ENCODE data around the gene YPEL2. TPM values are rescaled to one million over a fixed set of nuclear protein-coding genes. Genes with fewer than 3 reads are reported as not detected.
A peak's percentile ranks its signal among the peaks of the same experiment; 100 is the strongest.
"Not testable (repeated sequence)": the region's sequence is repeated elsewhere in the genome, so short reads cannot be mapped to it uniquely, and the experiment has no call there.

Gene YPEL2
- polyA plus RNA-seq, 1 donor = 36.1 TPM

DNA sequence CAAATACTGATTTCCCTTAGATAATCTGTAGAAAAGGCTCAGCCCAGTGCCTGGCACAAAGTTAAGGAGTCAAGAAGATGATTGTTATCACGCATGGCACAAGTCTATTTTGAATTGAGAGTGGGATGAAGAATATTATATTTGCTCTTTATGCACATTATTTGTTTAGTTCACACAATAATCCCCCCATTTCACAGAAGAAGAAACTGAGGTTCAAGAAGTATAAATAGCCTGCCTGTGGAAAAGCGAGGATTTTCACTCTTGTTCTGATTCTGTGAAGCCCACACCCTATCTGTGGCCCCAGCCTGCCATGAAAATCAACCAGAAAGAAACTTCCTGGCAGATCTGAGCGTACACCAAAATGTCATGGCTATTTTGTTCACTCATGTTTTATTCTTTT lies 73.0 kb downstream of the YPEL2 start:
- DNase-seq = no peak

DNA sequence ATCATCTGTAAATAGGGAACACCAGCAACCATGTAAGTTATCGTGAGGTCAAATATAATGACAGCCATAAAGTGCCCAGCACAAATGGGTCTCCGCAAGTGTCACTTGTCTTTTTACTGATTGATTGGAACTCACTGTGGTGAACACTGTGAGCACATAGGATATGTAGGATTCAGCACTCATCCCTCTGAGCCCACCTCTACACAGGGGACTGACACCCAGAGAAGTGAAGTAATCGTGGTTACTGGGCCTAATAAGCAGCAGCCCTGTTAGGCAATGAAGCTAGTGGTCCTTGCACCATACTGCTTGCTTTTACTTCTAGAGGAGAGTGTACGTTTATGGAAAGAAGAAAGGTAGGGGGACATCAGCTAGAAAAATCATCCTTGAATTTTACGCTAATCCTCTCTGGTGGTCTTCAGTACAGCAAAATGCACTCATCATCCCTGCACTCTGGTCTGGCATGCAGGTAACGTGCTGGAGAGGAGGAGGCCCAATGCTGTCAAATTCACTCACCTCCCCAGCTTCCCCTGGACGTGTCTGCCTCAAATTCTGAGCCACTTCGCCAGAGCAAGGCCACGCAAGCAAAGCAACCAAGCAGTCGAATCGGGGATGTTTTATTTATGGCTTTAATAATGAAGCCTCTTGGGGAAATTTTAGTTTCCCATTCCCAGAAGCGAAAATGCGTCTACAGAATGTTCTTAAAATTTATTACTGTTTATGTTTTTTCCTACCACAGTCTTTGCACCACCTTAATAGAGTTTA lies 74.7 kb downstream of the YPEL2 start:
- no peak for DNase-seq

GRCh38 chr17:59406808-59407381 lies 75.4 kb downstream of the YPEL2 start:
- DNase-seq = peak; percentile 87

DNA sequence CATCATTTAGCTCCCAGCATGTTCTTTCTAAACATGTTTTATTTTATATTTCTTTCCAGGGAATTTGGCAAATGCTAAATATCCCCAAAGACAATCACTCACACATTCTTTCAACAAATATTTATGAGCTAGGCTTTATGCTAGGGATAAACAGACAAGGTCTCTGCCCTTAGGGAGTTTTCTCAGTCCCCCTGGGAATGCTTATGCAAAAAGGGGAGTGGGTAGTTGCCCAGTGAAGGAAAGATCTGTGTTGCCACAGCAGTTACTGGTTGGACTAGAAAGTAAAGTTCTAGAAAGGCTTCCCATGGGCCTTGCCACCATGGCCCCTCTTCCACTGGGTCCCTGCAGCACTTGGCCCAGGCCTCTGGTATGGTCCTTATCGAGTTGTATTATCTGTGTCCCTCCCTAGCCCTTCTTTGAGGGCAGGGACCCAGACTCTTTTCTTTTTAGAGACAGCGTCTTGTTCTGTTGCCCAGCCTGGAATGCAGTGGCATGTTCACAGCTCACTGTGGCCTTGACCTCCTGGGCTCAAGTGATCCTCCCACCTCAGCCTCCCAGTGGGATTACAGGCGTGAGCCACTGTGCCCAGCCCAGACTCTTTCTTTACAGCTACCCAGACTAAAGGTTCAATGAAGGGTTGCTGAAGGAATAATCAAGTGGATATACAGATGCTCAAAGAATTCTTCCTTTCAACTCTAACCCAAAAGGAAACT lies 78.0 kb downstream of the YPEL2 start:
- DNase-seq = no peak

GRCh38 chr17:59410049-59410437 lies 78.6 kb downstream of the YPEL2 start:
- no peak for DNase-seq

DNA sequence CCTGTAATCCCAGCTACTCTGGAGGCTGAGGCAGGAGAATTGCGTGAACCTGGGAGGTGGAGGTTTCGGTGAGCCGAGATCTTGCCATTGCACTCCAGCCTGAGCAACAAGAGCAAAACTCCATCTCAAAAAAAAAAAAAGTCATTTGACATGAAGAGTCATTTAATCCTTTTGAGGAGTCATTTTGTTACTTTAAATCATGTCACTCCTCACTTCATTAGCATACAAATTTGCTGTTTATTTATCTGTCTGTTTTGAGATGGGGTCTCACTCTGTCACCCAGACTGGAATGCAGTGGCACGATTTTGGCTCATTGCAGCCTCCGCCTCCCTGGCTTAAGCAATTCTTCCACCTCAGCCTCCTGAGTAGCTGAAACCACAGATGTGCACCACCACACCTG lies 81.0 kb downstream of the YPEL2 start:
- DNase-seq = not testable (repeated sequence)

DNA sequence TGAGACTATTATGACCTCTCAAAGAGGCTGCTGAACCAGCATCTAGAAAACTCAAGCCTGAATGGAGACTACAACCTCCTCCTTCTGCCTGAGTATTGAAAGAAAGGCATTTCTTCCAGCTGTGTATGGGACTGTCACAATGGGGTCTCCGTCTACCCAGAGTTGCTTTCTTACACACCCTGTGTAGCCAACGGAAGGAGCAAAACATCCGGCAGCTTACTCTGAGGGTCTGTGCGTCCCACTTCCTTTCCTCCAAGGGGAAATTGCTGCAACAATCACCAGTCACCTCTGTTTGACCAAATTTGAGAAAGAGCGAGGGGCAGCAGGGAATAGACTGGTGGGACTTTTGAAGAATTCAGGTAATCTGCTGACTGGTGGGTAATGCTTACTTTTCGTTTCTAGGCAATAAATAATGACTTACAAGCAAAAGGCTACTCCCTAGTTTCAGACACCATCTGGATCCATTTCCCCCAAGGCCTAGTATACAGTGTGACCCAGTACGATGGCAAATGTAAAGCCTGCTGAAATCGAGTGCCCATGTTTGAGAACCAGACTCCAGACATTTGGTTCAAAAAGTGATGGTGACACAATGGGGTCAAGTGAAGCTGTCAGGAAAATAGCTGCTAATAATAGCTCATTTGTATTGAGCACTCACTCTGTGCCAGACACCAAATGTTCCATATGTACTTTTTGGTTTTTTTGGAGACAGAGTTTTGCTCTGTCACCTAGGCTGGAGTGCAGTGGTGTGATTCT lies 81.7 kb downstream of the YPEL2 start:
- DNase-seq = no peak

GRCh38 chr17:59415397-59415796 lies 83.9 kb downstream of the YPEL2 start:
- no peak for DNase-seq

DNA sequence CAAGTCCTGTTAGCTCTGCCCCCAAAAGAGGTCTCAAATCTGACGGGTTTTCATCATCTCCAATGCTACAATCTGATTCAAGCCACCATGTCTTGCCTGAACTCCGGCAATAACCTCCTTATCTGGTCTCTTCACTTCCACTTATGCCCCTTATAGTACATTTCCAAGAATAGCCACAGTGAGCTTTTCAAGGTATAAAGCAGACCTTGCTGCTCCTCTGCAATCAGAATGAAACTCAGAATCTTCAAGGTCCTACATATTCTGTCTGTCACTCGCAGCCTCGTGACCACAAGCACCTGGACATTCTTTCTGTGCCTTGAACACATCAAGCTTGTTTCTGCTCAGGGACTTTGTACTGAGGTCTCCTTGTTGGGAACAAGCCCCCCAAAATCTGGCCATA lies 84.7 kb downstream of the YPEL2 start:
- DNase-seq = no peak

GRCh38 chr17:59417452-59417851 lies 86.0 kb downstream of the YPEL2 start:
- DNase-seq = no peak

- no peak for DNase-seq
Measured at GRCh38 chr17:59418732-59419166, 87.3 kb downstream of the YPEL2 start.

- DNase-seq = no peak
Measured at GRCh38 chr17:59420901-59421300, 89.4 kb downstream of the YPEL2 start.

DNA sequence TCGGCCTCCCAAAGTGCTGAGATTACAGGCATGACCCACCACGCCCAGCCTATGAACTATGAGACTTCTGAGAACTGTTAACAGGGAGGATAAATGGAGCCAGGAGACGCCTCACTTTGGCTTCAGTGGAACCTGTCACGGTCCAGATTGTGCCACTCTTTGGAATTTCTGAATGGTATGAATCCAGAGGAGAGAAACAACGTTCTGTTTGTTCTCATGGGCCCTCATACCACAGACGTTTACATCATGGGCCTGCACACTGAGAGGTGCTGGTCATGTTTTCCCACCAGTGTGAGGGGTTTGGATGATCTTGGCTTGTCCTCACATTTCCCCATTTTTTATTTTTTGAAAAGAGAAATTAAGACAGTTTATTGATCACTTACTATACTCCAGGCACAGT lies 90.3 kb downstream of the YPEL2 start:
- no peak for DNase-seq

DNA sequence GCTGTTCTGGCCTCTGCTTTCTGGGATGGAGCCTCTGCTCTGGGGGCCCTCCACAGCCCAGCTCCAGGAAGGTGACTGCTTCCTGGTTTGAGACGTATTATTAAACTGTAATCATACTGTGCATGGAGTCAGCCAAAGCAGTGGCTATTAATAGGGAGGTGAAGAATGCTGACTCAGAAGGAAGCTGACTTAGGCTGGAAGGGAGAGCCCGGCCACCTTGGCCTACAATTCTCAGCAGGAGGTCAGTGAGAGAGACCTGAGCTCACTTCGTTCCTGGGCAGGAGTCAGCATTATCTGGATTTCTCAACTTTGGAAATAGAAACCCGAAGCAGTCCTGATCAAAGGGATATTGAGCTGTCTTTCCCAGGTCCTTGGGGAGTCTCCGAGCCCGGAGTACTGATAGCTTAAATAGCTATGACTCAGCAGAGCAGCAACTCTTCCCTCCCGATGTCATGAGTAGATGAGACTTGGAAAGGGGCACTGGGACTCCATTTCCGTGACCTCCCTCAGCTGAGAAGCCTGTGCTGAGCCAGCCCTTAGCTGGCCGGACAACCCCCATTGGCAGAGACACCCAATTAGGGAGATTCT lies 91.8 kb downstream of the YPEL2 start:
- DNase-seq = no peak

DNA sequence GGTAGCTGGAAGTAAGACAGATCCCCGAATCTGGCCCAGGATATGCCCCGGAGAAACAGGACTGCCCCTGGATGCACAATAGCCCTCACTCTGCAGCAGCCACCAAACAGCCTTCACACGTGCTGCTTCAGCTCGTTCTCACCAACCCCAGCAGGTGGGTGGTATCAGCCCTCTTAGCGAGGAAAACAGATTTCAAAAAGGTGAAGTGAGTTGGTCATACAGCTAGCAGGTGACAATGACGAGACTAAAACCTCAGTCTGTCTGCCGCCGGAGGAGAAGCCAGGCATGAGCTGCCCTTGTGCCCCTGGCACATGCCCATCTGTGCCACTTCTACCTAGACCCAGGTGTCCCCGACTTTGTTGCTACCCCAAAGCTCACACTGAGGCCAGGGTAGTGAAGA lies 92.4 kb downstream of the YPEL2 start:
- no peak for DNase-seq

DNA sequence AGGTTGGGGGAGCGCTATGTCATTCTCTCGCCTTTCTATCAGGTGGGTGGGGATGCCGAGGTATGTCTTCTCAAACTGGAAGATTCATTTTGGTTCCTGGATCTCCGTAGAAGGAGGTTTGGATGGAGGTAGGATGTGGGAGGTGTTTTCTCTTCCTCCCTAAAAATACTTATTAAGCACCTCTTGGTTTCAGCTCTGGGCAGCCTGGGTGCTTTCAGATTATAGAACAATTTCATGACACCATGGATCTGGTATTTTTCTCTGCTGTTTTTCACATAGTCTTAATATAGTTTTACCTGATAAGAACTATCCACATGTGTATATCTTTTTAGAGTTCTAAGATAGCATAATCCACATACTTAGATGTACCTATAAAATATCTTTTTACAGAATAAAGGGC lies 92.9 kb downstream of the YPEL2 start:
- no peak for DNase-seq

- DNase-seq = no peak
Measured at GRCh38 chr17:59425085-59425931, 93.9 kb downstream of the YPEL2 start.

DNA sequence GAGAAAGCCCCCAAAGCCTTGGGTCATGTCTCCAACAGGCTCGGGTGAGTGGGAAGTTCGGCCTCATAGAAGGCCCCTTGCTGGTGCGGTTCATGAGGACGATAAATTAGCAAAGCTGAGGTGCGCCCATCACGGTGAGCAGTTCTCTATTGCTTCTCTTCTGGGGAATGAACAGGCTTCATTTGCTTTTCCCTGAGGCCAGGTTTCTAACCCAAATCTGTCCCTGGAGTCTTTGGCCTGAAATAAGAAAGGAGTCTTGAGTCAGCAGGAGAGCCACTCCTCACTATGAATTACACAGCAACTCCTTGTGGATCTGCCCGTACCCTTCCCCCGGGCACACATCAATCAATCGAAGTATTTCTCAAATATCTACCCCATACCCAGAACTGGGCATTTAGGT lies 94.6 kb downstream of the YPEL2 start:
- no peak for DNase-seq

DNA sequence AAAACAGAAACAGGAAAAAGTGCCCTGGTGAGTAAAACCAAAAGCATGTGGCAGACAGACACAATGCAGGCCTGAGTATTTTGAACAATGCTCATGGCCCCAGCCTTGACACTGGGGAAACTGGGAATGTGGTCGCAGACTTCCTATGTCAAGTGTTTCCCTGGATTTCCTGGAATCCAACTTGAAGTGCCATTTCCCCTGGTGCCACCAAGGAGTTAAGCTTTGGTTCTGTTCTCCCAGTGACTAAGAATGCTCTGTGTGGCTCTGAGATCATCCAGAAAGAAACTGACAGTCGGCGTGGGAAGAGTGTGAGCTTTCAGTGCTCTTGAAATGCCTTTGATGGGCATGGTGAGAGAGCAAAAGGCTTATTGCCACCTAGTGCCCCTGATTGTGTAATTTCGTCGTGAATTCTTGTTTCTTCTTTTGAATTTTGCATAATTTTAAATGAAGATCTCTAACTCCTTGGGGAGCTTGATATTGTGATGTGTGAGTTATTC lies 96.0 kb downstream of the YPEL2 start:
- no peak for DNase-seq

GRCh38 chr17:59427996-59428395 lies 96.5 kb downstream of the YPEL2 start:
- no peak for DNase-seq

GRCh38 chr17:59428916-59429485 lies 97.5 kb downstream of the YPEL2 start:
- no peak for DNase-seq
